Measurements from ENCODE around the gene TXNL4B.
A peak's percentile ranks its signal among the peaks of the same experiment; 100 is the strongest.

TXNL4B gene

DNA sequence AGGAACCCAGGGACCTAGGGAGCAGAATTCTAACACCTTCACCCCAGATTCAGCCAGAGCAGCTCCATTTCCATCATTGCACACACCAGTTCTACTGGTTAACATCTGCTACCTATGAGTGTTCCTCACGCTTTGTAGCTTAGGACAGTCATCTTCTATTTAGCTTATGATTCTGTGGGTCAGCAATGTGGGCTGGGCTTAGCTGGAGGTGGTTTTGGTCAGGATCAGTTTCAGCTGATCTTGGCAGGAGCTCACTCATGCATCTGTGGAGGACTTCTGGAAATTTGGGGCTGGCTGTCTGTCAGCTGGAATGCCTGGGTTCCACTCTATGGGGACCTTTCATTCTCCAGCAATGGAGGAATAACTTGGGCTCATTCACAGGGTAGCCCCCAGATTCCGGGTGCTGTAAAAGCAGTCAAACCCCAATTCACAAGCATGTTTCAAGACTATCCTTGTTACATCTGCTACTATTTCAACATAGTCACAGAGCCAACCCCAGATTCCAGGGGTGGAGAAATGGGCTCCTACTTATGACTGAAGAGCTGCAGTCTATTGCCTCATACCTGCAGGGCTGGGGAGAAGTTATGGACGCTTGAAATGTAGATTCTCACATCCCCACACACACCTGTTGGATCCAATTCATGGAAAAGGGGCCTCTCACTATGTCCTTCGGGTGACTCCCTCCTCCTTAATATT is 42.5 kb downstream of the TXNL4B start:
- peak; percentile 71 for DNase-seq (ENCODE audit: low read depth)
- no peak overlapping the region for H3K4me3 ChIP-seq (ENCODE audit: low read depth, low read length)
- TF ChIP-seq MAX (IDR thresholded peaks at IDR 0.05; ENCODE audit: low read depth, low read length): no peak
- TF ChIP-seq POLR2A (IDR thresholded peaks at IDR 0.05; ENCODE audit: extremely low read depth, insufficient read length): no peak
- TF ChIP-seq MYC (IDR thresholded peaks at IDR 0.05; ENCODE audit: low read depth, low read length): no peak
- TF ChIP-seq, protein P1, sequence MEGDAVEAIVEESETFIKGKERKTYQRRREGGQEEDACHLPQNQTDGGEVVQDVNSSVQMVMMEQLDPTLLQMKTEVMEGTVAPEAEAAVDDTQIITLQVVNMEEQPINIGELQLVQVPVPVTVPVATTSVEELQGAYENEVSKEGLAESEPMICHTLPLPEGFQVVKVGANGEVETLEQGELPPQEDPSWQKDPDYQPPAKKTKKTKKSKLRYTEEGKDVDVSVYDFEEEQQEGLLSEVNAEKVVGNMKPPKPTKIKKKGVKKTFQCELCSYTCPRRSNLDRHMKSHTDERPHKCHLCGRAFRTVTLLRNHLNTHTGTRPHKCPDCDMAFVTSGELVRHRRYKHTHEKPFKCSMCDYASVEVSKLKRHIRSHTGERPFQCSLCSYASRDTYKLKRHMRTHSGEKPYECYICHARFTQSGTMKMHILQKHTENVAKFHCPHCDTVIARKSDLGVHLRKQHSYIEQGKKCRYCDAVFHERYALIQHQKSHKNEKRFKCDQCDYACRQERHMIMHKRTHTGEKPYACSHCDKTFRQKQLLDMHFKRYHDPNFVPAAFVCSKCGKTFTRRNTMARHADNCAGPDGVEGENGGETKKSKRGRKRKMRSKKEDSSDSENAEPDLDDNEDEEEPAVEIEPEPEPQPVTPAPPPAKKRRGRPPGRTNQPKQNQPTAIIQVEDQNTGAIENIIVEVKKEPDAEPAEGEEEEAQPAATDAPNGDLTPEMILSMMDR (IDR thresholded peaks at IDR 0.05; ENCODE audit: low read depth, low read length): no peak

GRCh38 chr16:72049110-72049509 is 44.3 kb downstream of the TXNL4B start:
- H3K4me3 ChIP-seq (ENCODE audit: low read depth, low read length): no peak overlapping the region
- TF ChIP-seq MYC (IDR thresholded peaks at IDR 0.05; ENCODE audit: low read depth, low read length) (no peak), POLR2A (IDR thresholded peaks at IDR 0.05; ENCODE audit: extremely low read depth, insufficient read length) (no peak)
- DNase-seq (ENCODE audit: low read depth): no peak

DNA sequence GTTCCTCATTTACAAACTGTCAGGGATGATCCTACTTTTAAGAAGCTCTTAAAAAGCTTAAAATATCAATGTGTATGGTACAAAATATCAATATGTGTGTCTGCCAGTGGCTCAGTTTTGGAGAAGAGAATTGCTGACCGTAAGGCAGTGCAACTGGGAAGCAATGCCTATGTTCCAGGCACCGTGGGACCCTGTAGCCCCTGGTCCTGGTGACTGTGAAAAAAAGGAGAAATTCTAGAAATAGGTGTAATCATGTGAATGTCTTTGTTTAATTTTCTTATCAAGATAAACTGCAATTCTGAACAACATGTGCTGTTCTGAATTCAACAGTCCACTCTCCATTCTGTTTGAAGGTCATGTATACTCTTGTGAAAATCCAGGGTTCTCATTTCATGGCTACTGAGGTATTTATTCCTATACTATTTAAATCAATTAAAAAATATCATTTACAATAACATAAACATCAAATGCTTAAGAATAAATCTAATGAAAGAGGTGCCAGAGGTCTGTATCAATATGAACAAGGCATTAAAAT is 48.5 kb downstream of the TXNL4B start:
- TF ChIP-seq MYC (IDR thresholded peaks at IDR 0.05; ENCODE audit: low read depth, low read length): no peak
- TF ChIP-seq MAX (IDR thresholded peaks at IDR 0.05; ENCODE audit: low read depth, low read length): no peak
- no peak for TF ChIP-seq POLR2A (IDR thresholded peaks at IDR 0.05; ENCODE audit: extremely low read depth, insufficient read length)
- TF ChIP-seq, protein P1 (IDR thresholded peaks at IDR 0.05; ENCODE audit: low read depth, low read length): no peak
- DNase-seq (ENCODE audit: low read depth): no peak
- H3K4me3 ChIP-seq (ENCODE audit: low read depth, low read length): no peak overlapping the region

- TF ChIP-seq, protein P1 (IDR thresholded peaks at IDR 0.05; ENCODE audit: low read depth, low read length): no peak
- no peak for TF ChIP-seq MYC (IDR thresholded peaks at IDR 0.05; ENCODE audit: low read depth, low read length)
- TF ChIP-seq MAX (IDR thresholded peaks at IDR 0.05; ENCODE audit: low read depth, low read length): no peak
- TF ChIP-seq POLR2A (IDR thresholded peaks at IDR 0.05; ENCODE audit: extremely low read depth, insufficient read length): no peak
- H3K4me3 ChIP-seq (ENCODE audit: low read depth, low read length): no peak overlapping the region
- no peak for DNase-seq (ENCODE audit: low read depth)
These were observed 49.1 kb downstream of the TXNL4B start for GRCh38 chr16:72044296-72044695.

- TF ChIP-seq, protein P1 (IDR thresholded peaks at IDR 0.05; ENCODE audit: low read depth, low read length): no peak
- DNase-seq (ENCODE audit: low read depth): no peak
- H3K4me3 ChIP-seq (ENCODE audit: low read depth, low read length): no peak overlapping the region
These were observed 49.9 kb downstream of the TXNL4B start for GRCh38 chr16:72043539-72043938.

DNA sequence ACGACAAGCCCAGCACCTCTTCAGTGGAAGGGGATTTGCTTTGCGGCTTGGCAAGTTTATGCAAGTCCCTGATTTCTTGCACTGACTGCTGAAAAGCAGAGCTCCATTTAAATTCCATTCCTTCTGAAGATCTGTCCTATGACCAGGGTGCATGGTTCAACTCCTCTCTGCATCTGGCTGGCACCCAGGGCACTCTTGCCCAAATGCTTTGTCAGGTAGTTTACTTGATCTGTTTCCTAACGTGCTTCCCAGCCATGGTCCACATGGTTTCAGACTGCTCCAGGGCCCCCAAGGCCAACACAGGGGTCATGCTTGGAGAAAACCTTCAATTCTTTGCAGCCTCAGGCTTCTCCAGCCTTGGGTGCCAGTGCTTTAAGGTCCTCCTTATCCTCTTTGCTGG is 50.4 kb downstream of the TXNL4B start:
- no peak overlapping the region for H3K4me3 ChIP-seq (ENCODE audit: low read depth, low read length)
- DNase-seq (ENCODE audit: low read depth): no peak
- TF ChIP-seq MAX (IDR thresholded peaks at IDR 0.05; ENCODE audit: low read depth, low read length): no peak
- TF ChIP-seq, protein P1 (IDR thresholded peaks at IDR 0.05; ENCODE audit: low read depth, low read length): no peak
- TF ChIP-seq POLR2A (IDR thresholded peaks at IDR 0.05; ENCODE audit: extremely low read depth, insufficient read length): no peak
- TF ChIP-seq MYC (IDR thresholded peaks at IDR 0.05; ENCODE audit: low read depth, low read length): no peak
